ENCODE data around the gene PRKCA. TPM values are rescaled to one million over a fixed set of nuclear protein-coding genes. Genes with fewer than 3 reads are reported as not detected.

The PRKCA gene
- total RNA-seq, 1 experiment from 2014 or later: 29.5 TPM

- H3K27ac Mint-ChIP-seq: no peak overlapping the region; the same call in 1 of the 2 replicates
- no peak for ATAC-seq
- POLR2A ChIA-PET: no interaction called here
These were observed 278.6 kb downstream of the PRKCA start for GRCh38 chr17:66580956-66581391.

GRCh38 chr17:66582373-66583111 is 280.1 kb downstream of the PRKCA start:
- peaks cover 5% of the 10 kb centered on the region; the same call in 1 of the 2 replicates for H3K36me3 Mint-ChIP-seq
- H3K4me1 Mint-ChIP-seq: peaks cover 46% of the 10 kb centered on the region
- H3K4me3 Mint-ChIP-seq: no peak overlapping the region
- ATAC-seq (peak; percentile 38), DNase-seq (ENCODE audit: low spot score) (no peak)
- CTCF ChIA-PET: interaction anchor here (0.7 to 2.1 kb wide), 8 partner anchors 9 to 115 kb away, joined by 3 to 8 read pairs (median 4); no protein-coding TSS in a partner anchor
- POLR2A ChIA-PET: interaction anchor here (0.8 kb wide), 1 partner anchor 11 kb away, joined by 3 read pairs; no protein-coding TSS in a partner anchor
- no peaks in the 10 kb centered on the region for H3K27me3 Mint-ChIP-seq (ENCODE audit: low read depth)
- peaks cover 10% of the 10 kb centered on the region for H3K9me3 Mint-ChIP-seq
- no peak overlapping the region; the same call in none of the 2 replicates for H3K27ac Mint-ChIP-seq
- TF ChIP-seq ZNF425 (CRISPR knock-in tag; conservative IDR thresholded peaks at IDR 0.05) (no peak), FOXK1 (CRISPR knock-in tag; IDR thresholded peaks at IDR 0.05) (no peak), NFATC4 (CRISPR knock-in tag; IDR thresholded peaks at IDR 0.05) (no peak), NFE2L1 (CRISPR knock-in tag; IDR thresholded peaks at IDR 0.05) (no peak), NR3C1 (CRISPR knock-in tag; conservative IDR thresholded peaks at IDR 0.05; ENCODE audit: low read depth) (no peak), ZNF232 (CRISPR knock-in tag; IDR thresholded peaks at IDR 0.05) (no peak), USF2 (CRISPR knock-in tag; IDR thresholded peaks at IDR 0.05) (no peak), TEAD1 (CRISPR knock-in tag; IDR thresholded peaks at IDR 0.05) (no peak), E2F5 (CRISPR knock-in tag; IDR thresholded peaks at IDR 0.05) (no peak), ZNF281 (CRISPR knock-in tag; IDR thresholded peaks at IDR 0.05) (no peak)

More at GRCh38 chr17:66580956-66581391, 278.6 kb downstream of the PRKCA start:
- CTCF ChIA-PET: no interaction called here
- Mint-ChIP-seq H3K36me3 (peaks cover 5% of the 10 kb centered on the region; the same call in 1 of the 2 replicates), H3K27me3 (ENCODE audit: low read depth) (no peaks in the 10 kb centered on the region), H3K9me3 (peaks cover 10% of the 10 kb centered on the region), H3K4me1 (peaks cover 59% of the 10 kb centered on the region), H3K4me3 (no peak overlapping the region)
- TF ChIP-seq ZNF423 (CRISPR knock-in tag; IDR thresholded peaks at IDR 0.05): no peak
- TF ChIP-seq TEAD4 (CRISPR knock-in tag; IDR thresholded peaks at IDR 0.05): no peak
- no peak for TF ChIP-seq CREB1 (CRISPR knock-in tag; IDR thresholded peaks at IDR 0.05)
- TF ChIP-seq OVOL2 (CRISPR knock-in tag; IDR thresholded peaks at IDR 0.05; ENCODE audit: borderline replicate concordance): no peak
- no peak for TF ChIP-seq ATF3 (CRISPR knock-in tag; conservative IDR thresholded peaks at IDR 0.05)
- no peak for TF ChIP-seq RELA (CRISPR knock-in tag; IDR thresholded peaks at IDR 0.05; ENCODE audit: borderline replicate concordance)
- TF ChIP-seq ERG (CRISPR knock-in tag; IDR thresholded peaks at IDR 0.05): no peak
- TF ChIP-seq E2F1 (CRISPR knock-in tag; IDR thresholded peaks at IDR 0.05): no peak
- TF ChIP-seq CTCF (IDR thresholded peaks at IDR 0.05): no peak
- no peak for TF ChIP-seq JAZF1 (CRISPR knock-in tag; IDR thresholded peaks at IDR 0.05)
- no peak for DNase-seq (ENCODE audit: low spot score)

All from WTC11 (cell line).